IMR-90 (cell line): ENCODE results near the gene PMP22. TPM values are rescaled to one million over a fixed set of nuclear protein-coding genes. Genes with fewer than 3 reads are reported as not detected.

ENCODE experiments used
- ATAC-seq: fragments of 200-7000 bp; cut with Tn5 transposase; 2 replicates; pipeline ENCODE4 v1.9.1; 2020; ENCODE audit warnings: low read depth, mild to moderate bottlenecking, moderate library complexity
- BruUV-seq: library from RNA; stranded (reverse); fragments of 400-500 nt; replicated peaks from 2 replicates; lab custom pipeline; 2021; lab: Mats Ljungman, UMichigan
- CTCF ChIA-PET: fragments of 300-600 bp; formaldehyde crosslinking; extraction: SDS; loops from one replicate; lab custom pipeline; 2021; ENCODE audit warnings: antibody characterized with exemption; lab: Yijun Ruan, JAX
- POLR2A ChIA-PET: fragments of 300-600 bp; sonication (Branson Sonifier 250); formaldehyde crosslinking; loops from one replicate; lab custom pipeline; 2022; ENCODE audit warnings: antibody characterized with exemption; ENCODE audit not compliant: unreplicated experiment; lab: Charles Lee
- DNase-seq: peaks from one replicate; pipeline ENCODE4 v3.0.0; 2013
- H2AFZ ChIP-seq: replicated peaks from 2 replicates; pipeline ENCODE3; 2013; ENCODE audit warnings: low read length, mild to moderate bottlenecking; ENCODE audit not compliant: poor library complexity
- H2AK5ac ChIP-seq: 2 replicates; pipeline ENCODE4 v1.6.1; 2013; ENCODE audit warnings: low read depth, low read length, inconsistent platforms
- H2AK9ac ChIP-seq: replicated peaks from 2 replicates; pipeline ENCODE3; 2013; ENCODE audit warnings: mild to moderate bottlenecking, low read depth, low read length, moderate library complexity; ENCODE audit not compliant: poor library complexity
- H2BK120ac ChIP-seq: 2 replicates; pipeline ENCODE4 v1.6.1; 2013; ENCODE audit warnings: low read depth, low read length, inconsistent platforms
- H2BK15ac ChIP-seq: 3 replicates; pipeline ENCODE4 v1.6.1; 2013; ENCODE audit warnings: low read depth, low read length, inconsistent platforms
- H2BK20ac ChIP-seq: 2 replicates; pipeline ENCODE4 v1.6.1; 2013; ENCODE audit warnings: low read depth, mild to moderate bottlenecking, inconsistent platforms, low read length, moderate library complexity
- H2BK5ac ChIP-seq: 2 replicates; pipeline ENCODE4 v1.6.1; 2013; ENCODE audit warnings: mild to moderate bottlenecking, low read depth, low read length, inconsistent platforms; ENCODE audit not compliant: poor library complexity, severe bottlenecking
- H3K14ac ChIP-seq: replicated peaks from 2 replicates; pipeline ENCODE4 v1.6.1; 2013; ENCODE audit warnings: low read depth, low read length, inconsistent platforms
- H3K18ac ChIP-seq: 2 replicates; pipeline ENCODE4 v1.6.1; 2013; ENCODE audit warnings: low read depth, low read length, control low read depth
- H3K23ac ChIP-seq: 2 replicates; pipeline ENCODE4 v1.6.1; 2013; ENCODE audit warnings: low read depth, low read length, inconsistent platforms
- H3K27ac ChIP-seq: 2 replicates; pipeline ENCODE4 v1.5.1; 2013; ENCODE audit warnings: mild to moderate bottlenecking, control low read depth, low read length; ENCODE audit not compliant: insufficient read depth
- H3K27me3 ChIP-seq: 2 replicates; pipeline ENCODE4 v1.6.1; 2013; ENCODE audit warnings: low read length; ENCODE audit not compliant: control insufficient read depth, insufficient read depth
- H3K36me3 ChIP-seq: 2 replicates; pipeline ENCODE4 v1.6.1; 2013; ENCODE audit warnings: low read length, mixed read lengths; ENCODE audit not compliant: control insufficient read depth, insufficient read depth
- H3K4ac ChIP-seq: 2 replicates; pipeline ENCODE4 v1.6.1; 2013; ENCODE audit warnings: low read depth, low read length, inconsistent platforms
- H3K4me1 ChIP-seq: 2 replicates; pipeline ENCODE4 v1.6.1; 2013; ENCODE audit warnings: low read length, mixed read lengths; ENCODE audit not compliant: control insufficient read depth, insufficient read depth
- H3K4me2 ChIP-seq: 2 replicates; pipeline ENCODE4 v1.6.1; 2013; ENCODE audit warnings: low read depth, mild to moderate bottlenecking, control low read depth, low read length, moderate library complexity
- H3K4me3 ChIP-seq: 2 replicates; pipeline ENCODE4 v1.5.1; 2013; ENCODE audit warnings: low read depth, mild to moderate bottlenecking, control low read depth, low read length, moderate library complexity; ENCODE audit not compliant: insufficient read depth
- H3K56ac ChIP-seq: 2 replicates; pipeline ENCODE4 v1.6.1; 2013; ENCODE audit warnings: low read length, inconsistent platforms; ENCODE audit not compliant: insufficient read depth; ENCODE audit errors: extremely low read depth
- H3K79me1 ChIP-seq, 2 experiments: 2 replicates each; pipeline ENCODE4 v1.6.1; 2013; ENCODE audit warnings: low read length in 2 of 2, inconsistent platforms in 1 of 2, low read depth in 1 of 2
- H3K9ac ChIP-seq: 2 replicates; pipeline ENCODE4 v1.6.1; 2013; ENCODE audit warnings: low read depth, low read length, control low read depth
- H3K9me1 ChIP-seq: 2 replicates; pipeline ENCODE4 v1.6.1; 2013; ENCODE audit warnings: low read length, inconsistent platforms; ENCODE audit not compliant: insufficient read depth
- H3K9me3 ChIP-seq: 2 replicates; pipeline ENCODE4 v1.6.1; 2013; ENCODE audit warnings: low read length; ENCODE audit not compliant: control insufficient read depth, insufficient read depth
- H4K20me1 ChIP-seq: 2 replicates; pipeline ENCODE4 v1.6.1; 2013; ENCODE audit warnings: low read length, inconsistent platforms; ENCODE audit not compliant: insufficient read depth
- H4K5ac ChIP-seq: 2 replicates; pipeline ENCODE4 v1.6.1; 2013; ENCODE audit warnings: mild to moderate bottlenecking, low read depth, low read length, control low read depth
- H4K8ac ChIP-seq, 2 experiments: 2 replicates each; pipeline ENCODE4 v1.6.1; 2013; ENCODE audit warnings: low read depth in 2 of 2, low read length in 2 of 2, control low read depth in 1 of 2, inconsistent platforms in 1 of 2
- H4K91ac ChIP-seq: 2 replicates; pipeline ENCODE4 v1.6.1; 2013; ENCODE audit warnings: low read depth, low read length, inconsistent platforms; ENCODE audit not compliant: insufficient read depth
- BHLHE40 ChIP-seq: fragments of 150-350 bp; IDR thresholded peaks from 2 replicates; pipeline ENCODE4 v1.6.1; 2016; ENCODE audit warnings: mild to moderate bottlenecking, low read depth, low read length
- CEBPB ChIP-seq: IDR thresholded peaks from 2 replicates; pipeline ENCODE4 v1.6.1; 2012; ENCODE audit warnings: low read depth, low read length, improper control_type of control experiment
- CHD1 ChIP-seq: IDR thresholded peaks from 2 replicates; pipeline ENCODE4 v1.6.1; 2012; ENCODE audit warnings: low read depth, low read length, improper control_type of control experiment
- FOS ChIP-seq: fragments of 150-350 bp; IDR thresholded peaks from 2 replicates; pipeline ENCODE4 v1.6.1; 2016; ENCODE audit warnings: low read depth, low read length
- MAFK ChIP-seq: IDR thresholded peaks from 2 replicates; pipeline ENCODE4 v1.6.1; 2012; ENCODE audit warnings: low read depth, low read length, improper control_type of control experiment
- MAZ ChIP-seq: IDR thresholded peaks from 2 replicates; pipeline ENCODE4 v1.6.1; 2012; ENCODE audit warnings: low read depth, mild to moderate bottlenecking, low read length, improper control_type of control experiment, moderate library complexity, borderline replicate concordance
- MXI1 ChIP-seq: IDR thresholded peaks from 2 replicates; pipeline ENCODE4 v1.6.1; 2012; ENCODE audit warnings: low read depth, mild to moderate bottlenecking, low read length, moderate library complexity, borderline replicate concordance
- NFE2L2 ChIP-seq: fragments of 150-350 bp; IDR thresholded peaks from 2 replicates; pipeline ENCODE4 v1.6.1; 2016; ENCODE audit warnings: low read depth, mild to moderate bottlenecking, low read length
- RAD21 ChIP-seq: IDR thresholded peaks from 2 replicates; pipeline ENCODE4 v1.6.1; 2012; ENCODE audit warnings: low read length, improper control_type of control experiment
- RCOR1 ChIP-seq: IDR thresholded peaks from 2 replicates; pipeline ENCODE4 v1.6.1; 2012; ENCODE audit warnings: mild to moderate bottlenecking, low read length, improper control_type of control experiment; ENCODE audit not compliant: insufficient replicate concordance
- SMC3 ChIP-seq: fragments of 150-350 bp; IDR thresholded peaks from 2 replicates; pipeline ENCODE4 v1.6.1; 2016; ENCODE audit warnings: low read depth, mild to moderate bottlenecking, antibody characterized with exemption, low read length, moderate library complexity
- WGBS, 2 experiments: methylation state at CpG; one replicate each; pipeline versions ENCODE4 v1.1.5 to v1.1.7; 2013; ENCODE audit warnings: missing lambda C conversion rate in 2 of 2; ENCODE audit not compliant: insufficient read length in 1 of 2; ENCODE audit errors: extremely low coverage in 2 of 2; 5-methylcytosine and 5-hydroxymethylcytosine counted together
- dilution Hi-C: fragments of 300-500 bp; cut with HindIII; formaldehyde crosslinking; loops from one replicate; pipeline ENCODE4 v1.14.3; 2018; ENCODE audit warnings: low sequenced_read_pairs; ENCODE audit not compliant: unreplicated experiment
- in situ Hi-C: fragments of 300-500 bp; cut with MboI; formaldehyde crosslinking; loops from 3 replicates; pipeline ENCODE4 v1.14.3; 2019; ENCODE audit warnings: low sequenced_read_pairs, inconsistent platforms, mixed read lengths
- intact Hi-C: fragments of 100-400 bp; cut with micrococcal nuclease; formaldehyde crosslinking; loops from 2 replicates; pipeline ENCODE4 v1.10.0; 2022
- polyA plus RNA-seq, 3 experiments: library from polyadenylated mRNA; depleted of rRNA; stranded (reverse); fragments of >200 nt; gene quantifications; 2 replicates each; pipeline ENCODE4 v1.2.3, GENCODE V29; 2012; ENCODE audit warnings: low replicate concordance in 1 of 3
- total RNA-seq: library from RNA; depleted of rRNA; stranded (reverse); fragments of >200 nt; gene quantifications from 2 replicates; pipeline ENCODE4 v1.2.3, GENCODE V29; 2012
- TF ChIP-seq, protein P1 (sequence below): fragments of 150-350 bp; IDR thresholded peaks from 2 replicates; pipeline ENCODE4 v1.6.1; 2017; ENCODE audit warnings: mild to moderate bottlenecking, antibody characterized with exemption, low read length, low read depth
- TF ChIP-seq, protein P2 (sequence below): conservative IDR thresholded peaks from 2 replicates; pipeline ENCODE4 v1.5.1; 2012; ENCODE audit warnings: mild to moderate bottlenecking, low read depth, low read length, improper control_type of control experiment
- TF ChIP-seq, protein P3 (sequence below): fragments of 150-350 bp; IDR thresholded peaks from 2 replicates; pipeline ENCODE4 v1.6.1; 2016; ENCODE audit warnings: low read depth, mild to moderate bottlenecking, low read length, moderate library complexity, borderline replicate concordance

The PMP22 gene
- total and polyA plus RNA-seq, 2 of the 4 experiments (the other 2 are of a cell fraction) = 33.5 to 72.8 TPM

DNA sequence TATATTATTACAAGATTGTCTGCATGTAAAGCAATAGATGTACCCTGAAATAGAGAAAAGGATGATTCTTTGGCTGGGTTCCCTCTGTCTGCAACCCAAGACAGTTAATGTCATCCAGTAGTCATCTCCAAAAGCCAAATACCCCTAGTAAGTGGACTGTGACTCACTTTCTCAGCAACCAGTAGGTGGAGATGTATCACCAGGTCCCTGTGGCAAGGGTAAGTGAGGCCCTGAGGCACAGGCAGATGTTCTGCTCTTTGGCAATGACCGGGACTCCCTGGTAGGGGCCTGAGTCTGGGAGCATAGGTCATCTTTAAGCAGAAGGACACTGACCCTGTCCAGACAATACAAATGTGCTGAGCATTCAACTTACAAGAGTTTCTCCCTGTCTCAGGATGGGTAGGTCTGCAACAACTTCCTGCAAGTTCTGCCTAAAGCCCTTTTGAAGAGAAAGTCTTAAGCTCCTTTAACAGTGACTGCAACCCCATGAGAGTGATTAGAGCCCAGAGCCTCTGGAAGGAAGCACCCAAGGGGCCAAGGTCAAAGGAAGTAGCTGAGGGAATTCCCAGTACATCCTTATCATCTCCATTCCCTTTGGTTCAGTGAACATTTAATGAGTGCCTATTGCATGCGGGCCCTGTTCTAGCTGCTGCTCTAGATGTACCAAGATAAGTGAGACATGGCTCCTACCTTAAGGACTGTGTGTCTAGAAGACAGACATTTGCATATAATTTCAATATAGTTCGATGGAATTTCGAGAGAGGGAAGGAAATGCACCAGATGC, 31.9 kb downstream of the PMP22 start:
- Histone ChIP-seq H3K4ac (no peak overlapping the region), H2BK5ac (no peak overlapping the region), H3K9me1 (peaks cover 8% of the 10 kb centered on the region), H3K27me3 (no peaks in the 10 kb centered on the region), H3K18ac (no peak overlapping the region), H2BK15ac (no peak overlapping the region), H3K27ac (no peak overlapping the region), H3K4me3 (no peak overlapping the region), H2AFZ (no peak overlapping the region), H3K36me3 (peaks cover 71% of the 10 kb centered on the region), H4K20me1 (peaks cover 19% of the 10 kb centered on the region; the same call in 1 of the 2 replicates), H3K79me1 (peaks cover 0 to 41% of the 10 kb centered on the region in 2 experiments; a peak in 2 of 4 replicates), H3K56ac (no peak overlapping the region), H3K9ac (no peak overlapping the region), H4K91ac (no peak overlapping the region), H3K23ac (no peak overlapping the region), H2AK5ac (no peak overlapping the region), H3K14ac (no peak overlapping the region), H2BK120ac (no peak overlapping the region), H3K4me1 (peaks cover 5% of the 10 kb centered on the region), H4K8ac (no peak overlapping the region), H3K9me3 (no peaks in the 10 kb centered on the region), H2BK20ac (no peak overlapping the region), H3K4me2 (no peak overlapping the region), H2AK9ac (no peak overlapping the region), H4K5ac (no peak overlapping the region)
- WGBS, 2 experiments = 100% methylated on average over 2 of the region's 4 CpGs; no CpG with 5 or more reads in 1 of the 2 experiments
- dilution Hi-C loops (no loop called here), in situ Hi-C loops (no loop called here), intact Hi-C loops (no loop called here)
- CTCF ChIA-PET = interaction anchor here (1.0 to 1.7 kb wide), 2 partner anchors 14 to 24 kb away, joined by 3 to 4 read pairs; no protein-coding TSS in a partner anchor
- POLR2A ChIA-PET = no interaction called here
- no TSS peak for BruUV-seq
- ATAC-seq (peak; percentile 82), DNase-seq (peak; percentile 75)
- TF ChIP-seq, protein P1, sequence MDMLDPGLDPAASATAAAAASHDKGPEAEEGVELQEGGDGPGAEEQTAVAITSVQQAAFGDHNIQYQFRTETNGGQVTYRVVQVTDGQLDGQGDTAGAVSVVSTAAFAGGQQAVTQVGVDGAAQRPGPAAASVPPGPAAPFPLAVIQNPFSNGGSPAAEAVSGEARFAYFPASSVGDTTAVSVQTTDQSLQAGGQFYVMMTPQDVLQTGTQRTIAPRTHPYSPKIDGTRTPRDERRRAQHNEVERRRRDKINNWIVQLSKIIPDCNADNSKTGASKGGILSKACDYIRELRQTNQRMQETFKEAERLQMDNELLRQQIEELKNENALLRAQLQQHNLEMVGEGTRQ = no peak
- no peak for TF ChIP-seq MAZ
- 0 out of 2 replicates have a peak, but pooled peaks have one; percentile 18 for TF ChIP-seq FOS
- TF ChIP-seq, protein P2, sequence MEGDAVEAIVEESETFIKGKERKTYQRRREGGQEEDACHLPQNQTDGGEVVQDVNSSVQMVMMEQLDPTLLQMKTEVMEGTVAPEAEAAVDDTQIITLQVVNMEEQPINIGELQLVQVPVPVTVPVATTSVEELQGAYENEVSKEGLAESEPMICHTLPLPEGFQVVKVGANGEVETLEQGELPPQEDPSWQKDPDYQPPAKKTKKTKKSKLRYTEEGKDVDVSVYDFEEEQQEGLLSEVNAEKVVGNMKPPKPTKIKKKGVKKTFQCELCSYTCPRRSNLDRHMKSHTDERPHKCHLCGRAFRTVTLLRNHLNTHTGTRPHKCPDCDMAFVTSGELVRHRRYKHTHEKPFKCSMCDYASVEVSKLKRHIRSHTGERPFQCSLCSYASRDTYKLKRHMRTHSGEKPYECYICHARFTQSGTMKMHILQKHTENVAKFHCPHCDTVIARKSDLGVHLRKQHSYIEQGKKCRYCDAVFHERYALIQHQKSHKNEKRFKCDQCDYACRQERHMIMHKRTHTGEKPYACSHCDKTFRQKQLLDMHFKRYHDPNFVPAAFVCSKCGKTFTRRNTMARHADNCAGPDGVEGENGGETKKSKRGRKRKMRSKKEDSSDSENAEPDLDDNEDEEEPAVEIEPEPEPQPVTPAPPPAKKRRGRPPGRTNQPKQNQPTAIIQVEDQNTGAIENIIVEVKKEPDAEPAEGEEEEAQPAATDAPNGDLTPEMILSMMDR = peak; percentile 43
- no peak for TF ChIP-seq BHLHE40
- 0 out of 2 replicates have a peak, but pooled peaks have one; percentile 4 for TF ChIP-seq CEBPB
- TF ChIP-seq RAD21 = peak; percentile 61
- no peak for TF ChIP-seq MAFK
- no peak for TF ChIP-seq CHD1
- no peak for TF ChIP-seq MXI1
- no peak for TF ChIP-seq RCOR1
- TF ChIP-seq SMC3 = peak; percentile 37; the same call in 1 of the 2 replicates
- no peak for TF ChIP-seq NFE2L2
- TF ChIP-seq, protein P3, sequence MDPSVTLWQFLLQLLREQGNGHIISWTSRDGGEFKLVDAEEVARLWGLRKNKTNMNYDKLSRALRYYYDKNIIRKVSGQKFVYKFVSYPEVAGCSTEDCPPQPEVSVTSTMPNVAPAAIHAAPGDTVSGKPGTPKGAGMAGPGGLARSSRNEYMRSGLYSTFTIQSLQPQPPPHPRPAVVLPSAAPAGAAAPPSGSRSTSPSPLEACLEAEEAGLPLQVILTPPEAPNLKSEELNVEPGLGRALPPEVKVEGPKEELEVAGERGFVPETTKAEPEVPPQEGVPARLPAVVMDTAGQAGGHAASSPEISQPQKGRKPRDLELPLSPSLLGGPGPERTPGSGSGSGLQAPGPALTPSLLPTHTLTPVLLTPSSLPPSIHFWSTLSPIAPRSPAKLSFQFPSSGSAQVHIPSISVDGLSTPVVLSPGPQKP = no peak
